Smooth muscle cell (in vitro differentiated cells): ENCODE measurements around the gene HOXC6. TPM values are rescaled to one million over a fixed set of nuclear protein-coding genes. Genes with fewer than 3 reads are reported as not detected.
A peak's percentile ranks its signal among the peaks of the same experiment; 100 is the strongest.

Experiments used
- DNase-seq: peaks from one replicate; lab custom pipeline; 2025; ENCODE audit not compliant: unreplicated experiment; lab: John Stamatoyannopoulos, UW
- H2AFZ ChIP-seq: fragments of 200-600 bp; sonication (generic); 2 replicates; pipeline ENCODE4 v1.6.0; 2016; ENCODE audit warnings: antibody characterized with exemption, low read depth, mild to moderate bottlenecking
- H3F3A ChIP-seq: fragments of 200-600 bp; sonication (generic); 2 replicates; pipeline ENCODE4 v1.6.0; 2017; ENCODE audit warnings: antibody characterized with exemption, low read depth
- H3K27ac ChIP-seq: fragments of 200-600 bp; sonication (generic); 2 replicates; pipeline ENCODE4 v1.5.1; 2016; ENCODE audit warnings: low read depth, mild to moderate bottlenecking
- H3K27me3 ChIP-seq: fragments of 200-600 bp; sonication (generic); 2 replicates; pipeline ENCODE4 v1.6.1; 2016; ENCODE audit warnings: low read depth, mild to moderate bottlenecking
- H3K36me3 ChIP-seq: fragments of 200-600 bp; sonication (generic); 2 replicates; pipeline ENCODE4 v1.5.1; 2016; ENCODE audit warnings: low read depth
- H3K4me1 ChIP-seq: fragments of 200-600 bp; sonication (generic); 2 replicates; pipeline ENCODE4 v1.5.1; 2016; ENCODE audit warnings: low read depth
- H3K4me2 ChIP-seq: fragments of 200-600 bp; sonication (generic); 2 replicates; pipeline ENCODE4 v1.6.0; 2016; ENCODE audit warnings: mild to moderate bottlenecking
- H3K4me3 ChIP-seq: fragments of 200-600 bp; sonication (generic); 2 replicates; pipeline ENCODE4 v1.5.1; 2016; ENCODE audit warnings: mild to moderate bottlenecking
- H3K79me2 ChIP-seq: fragments of 200-600 bp; sonication (generic); 2 replicates; pipeline ENCODE4 v1.6.0; 2016; ENCODE audit warnings: low read depth, mild to moderate bottlenecking
- H3K9ac ChIP-seq: fragments of 200-600 bp; sonication (generic); 2 replicates; pipeline ENCODE4 v1.6.0; 2016; ENCODE audit warnings: low read depth
- H3K9me3 ChIP-seq: fragments of 200-600 bp; sonication (generic); replicated peaks from 2 replicates; pipeline ENCODE4 v1.5.1; 2016; ENCODE audit warnings: low read depth
- H4K20me1 ChIP-seq: fragments of 200-600 bp; sonication (generic); 2 replicates; pipeline ENCODE4 v1.6.0; 2016; ENCODE audit warnings: low read depth
- WGBS: methylation state at CpG from one replicate; pipeline ENCODE4 v1.1.7; 2016; ENCODE audit warnings: low lambda C conversion rate; 5-methylcytosine and 5-hydroxymethylcytosine counted together
- polyA plus RNA-seq: library from polyadenylated mRNA; unstranded; fragments of >200 nt; fragmentation: Nextera tagmentation; extraction: Ambion mirVana; gene quantifications from 2 replicates; pipeline ENCODE4 v1.2.1, GENCODE V29; 2016
- total RNA-seq: library from RNA; depleted of rRNA; stranded (reverse); fragments of >200 nt; gene quantifications from 2 replicates; pipeline ENCODE4 v1.2.3, GENCODE V29; 2014
- TF ChIP-seq, protein P1 (sequence below): fragments of 200-600 bp; sonication (generic); IDR thresholded peaks from 2 replicates; pipeline ENCODE4 v1.5.1; 2017; ENCODE audit warnings: borderline replicate concordance, mild to moderate bottlenecking, antibody characterized with exemption; ENCODE audit not compliant: insufficient read depth, poor library complexity, severe bottlenecking

HOXC6 gene
- total and polyA plus RNA-seq, 2 experiments from 2014 or later: 3.1 to 12.3 TPM

DNA sequence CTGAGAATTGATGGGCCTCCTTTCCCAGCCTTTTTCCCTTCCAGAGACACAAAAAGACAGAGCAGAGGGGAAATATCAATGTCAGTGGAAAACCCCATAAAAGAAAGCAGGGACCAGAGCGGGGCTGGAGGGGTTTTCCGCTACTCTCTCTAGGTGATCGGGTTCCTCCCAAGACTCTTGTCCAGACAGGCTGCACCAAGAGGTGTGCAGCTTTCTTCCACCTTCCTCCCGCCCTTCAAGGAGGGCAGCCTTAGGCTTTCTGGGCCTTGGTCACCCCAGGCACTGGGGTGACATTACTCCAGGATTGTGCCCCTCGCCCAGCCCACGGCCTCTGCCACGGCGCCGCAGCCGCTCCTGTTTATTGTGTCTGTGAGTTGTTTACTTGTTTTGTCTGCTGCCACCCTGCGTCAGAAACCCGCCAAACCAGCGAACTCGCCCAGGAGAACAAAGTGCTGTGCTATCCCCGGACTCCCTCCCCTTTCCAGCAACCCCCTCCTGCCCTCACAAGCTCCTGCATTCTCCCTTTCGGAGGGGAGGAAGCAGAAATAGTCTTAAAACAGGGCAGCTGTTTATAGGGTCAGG lies 6.7 kb upstream of the HOXC6 start:
- peaks cover 42% of the 10 kb centered on the region for H3K79me2 ChIP-seq
- H3K9me3 ChIP-seq: no peaks in the 10 kb centered on the region
- peaks cover 90% of the 10 kb centered on the region for H3K27me3 ChIP-seq
- WGBS: 10% methylated on average over 16 of the region's 16 CpGs
- peak overlapping the region; percentile 42 for H3K4me3 ChIP-seq
- no peaks in the 10 kb centered on the region for H3K36me3 ChIP-seq
- H4K20me1 ChIP-seq: no peaks in the 10 kb centered on the region
- no peak overlapping the region for H2AFZ ChIP-seq
- H3K4me1 ChIP-seq: peaks cover 6% of the 10 kb centered on the region
- H3K4me2 ChIP-seq: peak overlapping the region; percentile 82
- no peak overlapping the region for H3K9ac ChIP-seq
- DNase-seq: no peak
- H3K27ac ChIP-seq: peak overlapping the region; percentile 87
- no peaks in the 10 kb centered on the region for H3F3A ChIP-seq
- TF ChIP-seq, protein P1, sequence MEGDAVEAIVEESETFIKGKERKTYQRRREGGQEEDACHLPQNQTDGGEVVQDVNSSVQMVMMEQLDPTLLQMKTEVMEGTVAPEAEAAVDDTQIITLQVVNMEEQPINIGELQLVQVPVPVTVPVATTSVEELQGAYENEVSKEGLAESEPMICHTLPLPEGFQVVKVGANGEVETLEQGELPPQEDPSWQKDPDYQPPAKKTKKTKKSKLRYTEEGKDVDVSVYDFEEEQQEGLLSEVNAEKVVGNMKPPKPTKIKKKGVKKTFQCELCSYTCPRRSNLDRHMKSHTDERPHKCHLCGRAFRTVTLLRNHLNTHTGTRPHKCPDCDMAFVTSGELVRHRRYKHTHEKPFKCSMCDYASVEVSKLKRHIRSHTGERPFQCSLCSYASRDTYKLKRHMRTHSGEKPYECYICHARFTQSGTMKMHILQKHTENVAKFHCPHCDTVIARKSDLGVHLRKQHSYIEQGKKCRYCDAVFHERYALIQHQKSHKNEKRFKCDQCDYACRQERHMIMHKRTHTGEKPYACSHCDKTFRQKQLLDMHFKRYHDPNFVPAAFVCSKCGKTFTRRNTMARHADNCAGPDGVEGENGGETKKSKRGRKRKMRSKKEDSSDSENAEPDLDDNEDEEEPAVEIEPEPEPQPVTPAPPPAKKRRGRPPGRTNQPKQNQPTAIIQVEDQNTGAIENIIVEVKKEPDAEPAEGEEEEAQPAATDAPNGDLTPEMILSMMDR: peak; percentile 11

DNA sequence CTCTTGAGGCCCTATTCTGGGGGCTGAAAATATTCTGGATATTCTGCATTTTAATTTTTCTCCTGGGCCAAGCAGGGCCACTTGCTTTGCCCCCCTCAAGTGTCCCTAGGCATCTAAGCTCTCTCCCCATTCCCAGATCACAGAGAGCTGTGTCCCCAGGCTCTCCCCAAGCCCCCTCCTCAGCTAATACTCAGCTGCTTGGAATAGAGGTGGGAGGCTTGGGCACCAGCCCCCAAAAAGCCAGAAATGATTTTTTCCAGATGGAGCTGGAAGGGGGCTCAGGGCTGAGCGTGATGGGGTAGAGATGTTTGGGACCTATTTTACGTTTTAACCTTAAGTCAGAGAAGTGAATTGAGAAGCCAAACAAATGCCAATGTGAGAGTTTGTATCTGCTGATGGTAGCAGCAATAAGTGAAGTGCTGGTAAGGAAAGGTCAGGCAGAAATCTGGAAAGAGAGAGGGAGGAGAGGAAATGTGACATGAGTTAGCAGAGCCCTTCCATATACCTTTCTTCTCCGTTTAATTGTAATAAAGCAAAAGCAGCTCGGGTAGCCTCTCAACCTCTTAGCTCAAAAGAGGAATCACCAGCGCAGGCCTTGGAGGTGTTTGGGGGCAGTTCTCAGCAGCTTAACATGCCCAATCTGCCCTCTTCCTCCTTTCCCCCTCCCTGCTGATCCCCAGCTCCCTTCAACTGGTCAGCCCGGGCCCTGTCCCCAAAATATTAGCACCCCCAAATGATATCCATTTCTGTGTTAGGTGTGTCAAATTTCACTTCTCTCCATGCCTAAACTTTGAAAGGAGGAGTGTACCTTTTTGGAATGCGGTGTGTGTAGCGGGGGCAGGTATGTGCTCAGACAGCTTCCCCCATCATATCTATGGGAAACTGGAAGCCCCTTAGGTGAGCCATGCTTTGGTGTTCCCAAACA lies 5.0 kb upstream of the HOXC6 start:
- Histone ChIP-seq H3K79me2 (peaks cover 43% of the 10 kb centered on the region), H3K4me1 (peaks cover 6% of the 10 kb centered on the region), H3K9ac (no peak overlapping the region), H2AFZ (no peak overlapping the region), H3K9me3 (no peaks in the 10 kb centered on the region), H3K27ac (no peak overlapping the region), H3K4me3 (no peak overlapping the region), H3F3A (no peaks in the 10 kb centered on the region), H3K27me3 (peaks cover 97% of the 10 kb centered on the region), H3K4me2 (peak overlapping the region; percentile 37), H4K20me1 (no peaks in the 10 kb centered on the region), H3K36me3 (no peaks in the 10 kb centered on the region)
- 30% methylated on average over 8 of the region's 8 CpGs for WGBS
- TF ChIP-seq, protein P1: no peak
- DNase-seq: no peak

DNA sequence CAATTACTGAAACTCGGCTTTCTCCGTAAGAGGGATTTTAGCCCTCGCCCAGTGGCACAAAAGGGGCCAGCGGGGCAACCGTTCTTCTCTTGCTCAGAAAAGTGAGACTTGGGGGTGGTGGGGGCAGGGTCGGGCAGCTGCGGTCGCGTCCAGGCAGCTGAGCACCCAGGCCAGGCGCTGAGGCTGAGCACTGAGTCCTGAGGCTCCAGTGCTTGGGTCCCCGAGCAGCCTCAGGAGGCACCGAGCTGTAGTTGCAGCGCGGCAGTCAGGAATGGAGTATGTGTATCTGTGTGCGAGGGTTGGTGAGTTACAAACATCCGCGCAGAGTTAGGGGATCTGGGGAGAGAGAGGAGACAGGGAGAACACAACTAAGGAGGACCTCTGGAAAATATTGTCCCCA lies 4.1 kb upstream of the HOXC6 start:
- Histone ChIP-seq H3F3A (no peaks in the 10 kb centered on the region), H3K27ac (no peak overlapping the region), H3K9ac (no peak overlapping the region), H3K4me1 (peaks cover 6% of the 10 kb centered on the region), H3K79me2 (peaks cover 43% of the 10 kb centered on the region), H3K9me3 (no peaks in the 10 kb centered on the region), H4K20me1 (no peaks in the 10 kb centered on the region), H3K27me3 (peaks cover 100% of the 10 kb centered on the region), H3K36me3 (no peaks in the 10 kb centered on the region), H3K4me2 (peak overlapping the region; percentile 37), H2AFZ (no peak overlapping the region), H3K4me3 (peak overlapping the region; percentile 6)
- WGBS: 7% methylated on average over 17 of the region's 17 CpGs
- no peak for DNase-seq
- TF ChIP-seq, protein P1: no peak
